ENCODE measurements around the gene RBBP4.

- no peak for TF ChIP-seq CTCF (IDR thresholded peaks at IDR 0.05)
- TF ChIP-seq POLR2A (IDR thresholded peaks at IDR 0.05) = no peak
Observed at GRCh38 chr1:32709476-32709875, 58.5 kb downstream of the RBBP4 start.

Data from uterus (tissue), 2 donors.